GM18858 (cell line): ENCODE measurements around the gene EMID1.

Experiments
- ATAC-seq: cut with Tn5 transposase; IDR thresholded peaks from one replicate; pipeline ENCODE4 v1.9.1; 2021; ENCODE audit not compliant: unreplicated experiment

The EMID1 gene

DNA sequence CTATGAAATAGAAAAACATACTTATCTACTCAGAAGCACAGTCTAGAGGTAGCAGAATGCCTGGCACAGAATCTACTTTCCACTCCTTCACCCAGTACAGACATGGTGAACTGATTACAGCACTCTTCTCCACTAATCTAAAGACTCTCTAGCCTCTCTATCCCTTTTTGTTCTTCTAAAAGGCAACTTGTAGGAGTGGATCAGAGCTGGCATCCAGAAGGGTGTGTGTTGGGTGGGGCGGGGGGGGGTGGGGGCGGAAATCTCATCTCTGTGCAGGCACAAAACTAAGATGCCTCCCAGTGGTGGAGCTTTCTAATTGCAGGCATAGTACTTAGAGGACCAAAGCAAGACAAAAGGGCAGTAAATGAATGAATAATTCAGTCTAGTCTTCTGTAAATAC is 11.5 kb upstream of the EMID1 start:
- ATAC-seq = no peak

DNA sequence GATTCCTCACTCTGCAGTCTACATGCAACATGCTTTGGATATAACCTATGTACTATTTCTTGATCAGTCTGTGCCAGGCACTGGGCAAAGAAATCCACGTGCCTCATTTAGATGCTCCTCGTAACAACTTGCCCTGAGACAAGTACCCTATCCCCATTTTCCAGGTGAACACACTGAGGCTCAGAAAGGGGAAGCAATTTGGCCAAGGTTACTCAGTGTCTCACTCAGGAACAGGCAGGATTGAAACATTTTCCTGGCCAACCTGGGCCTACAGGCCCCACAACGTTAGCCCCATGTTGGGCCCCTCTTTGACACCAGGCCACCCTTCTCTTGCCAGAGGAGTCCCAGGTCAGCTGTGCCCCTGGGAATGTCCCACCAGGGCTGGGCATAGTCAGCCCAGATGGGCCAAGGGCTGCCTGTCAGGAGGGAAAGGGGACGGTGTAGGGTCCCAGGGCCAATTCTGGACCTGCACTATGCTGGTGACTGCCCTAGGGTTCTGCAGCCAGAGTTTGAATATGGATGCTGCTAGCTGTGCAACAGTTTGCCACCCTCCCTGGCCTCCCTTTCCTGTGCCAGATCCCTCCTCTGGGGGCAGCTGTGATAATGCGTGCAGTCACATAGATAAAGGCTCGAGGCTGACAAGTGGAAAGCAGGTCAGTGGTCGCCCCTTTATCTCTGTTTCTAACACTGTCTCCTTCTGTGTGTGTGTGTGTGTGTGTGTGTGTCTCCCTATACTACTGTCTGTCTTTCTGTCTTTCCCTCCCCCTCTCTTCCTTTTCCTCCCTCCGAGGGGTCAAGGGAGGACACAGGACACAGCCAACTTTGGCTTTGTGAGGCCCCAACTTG is 10.4 kb upstream of the EMID1 start:
- ATAC-seq = no peak

DNA sequence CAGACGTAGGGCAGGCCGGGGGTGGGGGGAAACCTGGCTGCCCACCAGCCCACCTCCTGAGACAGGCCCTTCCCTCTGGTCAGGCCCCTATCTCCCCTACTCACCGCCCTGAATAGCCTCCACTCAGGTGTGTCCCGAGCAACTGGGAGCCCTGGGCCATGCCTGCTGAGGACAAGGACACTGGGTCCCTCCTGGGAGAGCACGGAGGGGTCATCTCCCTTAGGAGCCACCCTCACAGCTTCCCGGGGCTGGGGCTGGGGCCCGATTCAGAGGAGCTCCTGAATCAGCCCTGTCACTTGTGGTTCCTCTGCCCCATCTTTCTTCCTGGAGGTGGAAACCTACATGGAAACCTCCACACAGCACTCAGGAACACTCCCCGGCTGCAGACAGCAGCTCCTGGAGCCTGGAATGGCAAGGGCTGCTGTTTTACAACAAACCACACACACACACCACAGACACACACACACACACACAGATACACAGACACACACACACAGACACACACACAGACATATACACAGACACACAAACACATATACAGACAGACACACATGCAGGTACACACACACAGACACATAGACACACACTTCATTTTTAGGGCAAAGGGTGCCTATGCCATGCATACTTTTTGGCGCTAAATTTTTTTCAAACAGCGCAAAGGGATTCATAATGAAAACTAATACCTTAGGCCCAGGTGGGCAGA is 9.6 kb upstream of the EMID1 start:
- no peak for ATAC-seq

DNA sequence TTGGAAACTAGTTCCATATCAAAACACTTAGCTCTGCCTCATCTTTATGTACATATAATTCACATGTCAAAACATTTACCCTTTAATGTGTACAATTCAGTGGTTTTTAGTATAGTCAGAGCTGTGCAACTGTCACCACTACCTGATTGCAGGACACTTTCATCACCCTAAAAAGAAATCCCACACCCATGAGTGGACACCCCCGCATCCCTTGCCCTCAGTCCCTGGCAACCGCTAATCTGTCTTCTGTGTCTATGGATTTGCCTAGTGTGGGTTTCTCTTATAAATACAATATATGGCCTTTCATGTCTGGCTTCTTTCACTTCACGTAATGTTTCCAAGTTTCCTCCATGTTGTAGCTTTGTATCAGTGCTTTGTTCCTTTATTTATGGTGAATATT is 8.6 kb upstream of the EMID1 start:
- ATAC-seq = no peak

DNA sequence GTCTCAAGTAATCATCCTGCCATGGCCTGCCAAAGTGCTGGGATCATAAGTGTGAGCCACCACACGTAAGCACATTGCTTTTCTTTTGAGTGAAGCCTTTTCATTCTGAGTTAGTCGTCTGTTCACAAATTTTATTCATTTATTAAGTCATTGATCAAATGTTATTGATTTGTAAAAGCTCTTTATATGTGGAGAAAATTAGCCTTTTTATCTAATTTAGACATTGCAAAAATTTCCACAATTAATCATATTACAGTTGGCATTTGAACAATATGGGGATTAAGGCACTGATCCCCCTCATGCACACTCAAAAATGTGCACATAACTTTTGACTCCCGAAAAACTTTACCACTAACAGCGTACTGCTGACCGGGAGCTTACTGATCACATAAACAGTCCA is 7.5 kb upstream of the EMID1 start:
- no peak for ATAC-seq

DNA sequence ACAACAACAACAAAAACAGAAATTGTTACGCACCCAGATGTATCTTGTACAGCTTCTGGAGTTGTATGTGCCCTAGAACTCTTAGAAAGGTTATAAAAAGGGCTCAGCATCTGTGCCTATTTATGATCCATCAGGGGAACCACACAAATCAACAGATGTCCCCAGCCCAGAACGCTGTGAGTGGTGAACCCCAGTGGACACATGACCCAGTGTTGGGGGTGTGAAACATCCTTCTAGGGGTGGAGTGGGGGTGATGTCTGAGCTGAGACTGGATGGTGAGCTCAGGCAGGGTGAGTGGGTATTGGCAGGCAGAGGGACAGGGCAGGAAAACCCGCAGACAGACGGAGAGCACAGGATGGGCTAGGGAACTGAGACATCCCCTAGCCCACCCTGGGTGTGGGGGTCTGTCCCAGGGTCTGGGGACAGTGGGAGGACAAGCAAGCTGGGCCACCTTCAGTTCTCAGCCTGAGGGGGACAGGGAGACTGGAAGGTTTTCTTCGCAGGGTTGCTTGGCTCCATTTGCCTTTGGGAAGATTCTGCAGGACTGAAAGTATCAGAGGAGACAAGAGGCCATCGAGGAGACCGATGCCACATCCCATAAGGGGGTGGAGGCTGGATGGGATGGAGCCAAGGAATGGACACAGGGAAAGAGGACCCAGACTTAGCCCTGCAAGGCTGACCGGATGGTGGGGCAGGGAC is 5.8 kb upstream of the EMID1 start:
- ATAC-seq = no peak

DNA sequence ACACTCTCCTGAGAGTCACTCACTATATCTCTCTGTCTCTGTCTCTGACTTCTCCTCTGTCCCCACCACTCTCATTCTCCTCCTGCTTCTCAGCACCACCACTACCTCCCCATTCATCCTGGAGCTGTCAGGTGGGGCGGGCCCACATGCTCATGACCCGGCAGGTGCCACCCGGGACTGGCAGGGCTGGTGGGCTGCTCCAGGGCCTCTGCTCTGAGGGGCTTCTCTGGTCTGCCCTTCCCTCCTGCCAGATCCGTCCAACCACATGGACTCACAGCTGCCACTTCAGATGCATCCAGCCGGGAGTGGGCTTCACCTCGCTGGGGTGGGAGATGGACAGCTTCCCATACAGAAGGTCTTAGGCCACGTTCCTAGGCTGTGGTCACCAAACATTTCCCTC is 4.8 kb upstream of the EMID1 start:
- ATAC-seq = no peak

DNA sequence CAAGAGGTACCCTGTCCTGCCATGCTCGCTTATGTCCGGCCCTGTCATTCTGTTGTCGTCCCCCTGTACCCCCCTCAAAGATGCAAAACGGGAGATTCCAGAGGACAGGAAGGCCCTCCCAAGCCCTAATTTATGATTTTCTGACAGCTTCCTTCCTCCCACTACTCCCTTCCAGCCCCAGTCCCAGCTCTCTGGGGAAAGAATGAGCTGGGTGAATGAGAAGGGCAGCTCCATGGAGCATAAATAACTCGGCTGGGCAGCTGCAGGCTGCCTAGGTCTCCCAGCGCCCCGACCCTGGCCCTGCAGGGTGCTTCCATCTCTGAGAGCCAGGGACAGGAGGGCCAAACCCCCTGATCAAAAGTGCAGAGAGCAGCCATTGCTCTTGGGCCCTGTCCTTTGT is 3.9 kb upstream of the EMID1 start:
- no peak for ATAC-seq

DNA sequence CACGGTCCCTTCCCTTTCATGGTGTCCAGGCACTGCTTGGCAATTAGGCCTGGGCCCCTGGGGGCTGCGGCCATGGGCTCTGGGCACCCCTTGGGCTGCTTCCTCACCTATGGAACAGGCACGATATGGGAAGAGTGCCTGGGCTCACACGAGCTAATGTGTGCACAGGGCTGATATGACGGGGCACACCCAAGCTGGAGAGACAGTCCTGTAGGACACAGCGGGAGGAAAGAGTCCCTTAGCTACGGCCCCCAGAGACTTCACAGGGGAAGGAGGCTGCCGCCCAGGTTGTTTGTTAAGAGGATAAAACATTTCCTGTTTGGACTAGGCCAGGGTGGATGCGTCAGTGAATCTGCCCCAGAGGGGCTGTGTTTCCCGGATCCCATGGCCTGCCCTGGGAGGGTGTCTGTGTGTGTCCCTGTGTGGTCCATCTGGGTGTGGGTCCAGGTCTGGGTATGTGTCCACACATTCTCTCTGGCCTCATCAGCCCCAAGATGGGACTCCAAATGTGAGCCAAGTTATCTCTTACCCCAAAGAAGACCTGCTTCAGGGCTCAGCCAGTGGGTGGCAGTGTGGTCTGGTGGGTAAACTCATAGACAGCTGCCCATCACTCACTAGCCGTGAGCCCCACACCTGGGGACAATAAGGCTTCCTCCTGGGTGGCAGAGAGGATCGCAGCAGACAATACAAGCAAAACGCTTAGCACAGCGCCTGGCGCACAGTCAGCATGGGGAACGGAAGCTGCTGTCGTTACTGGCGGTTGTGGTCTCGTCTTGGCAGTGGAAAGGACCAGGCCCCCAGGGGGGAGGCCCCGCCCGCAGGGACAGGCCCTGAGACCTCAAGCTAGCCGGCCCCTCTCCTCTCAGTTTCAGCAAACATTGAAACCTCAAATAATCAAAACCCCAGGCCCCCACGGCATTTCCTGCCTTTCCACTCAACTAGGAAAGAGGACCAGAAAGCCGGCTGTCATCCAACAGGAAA is 3.2 kb upstream of the EMID1 start:
- ATAC-seq = peak; percentile 55

DNA sequence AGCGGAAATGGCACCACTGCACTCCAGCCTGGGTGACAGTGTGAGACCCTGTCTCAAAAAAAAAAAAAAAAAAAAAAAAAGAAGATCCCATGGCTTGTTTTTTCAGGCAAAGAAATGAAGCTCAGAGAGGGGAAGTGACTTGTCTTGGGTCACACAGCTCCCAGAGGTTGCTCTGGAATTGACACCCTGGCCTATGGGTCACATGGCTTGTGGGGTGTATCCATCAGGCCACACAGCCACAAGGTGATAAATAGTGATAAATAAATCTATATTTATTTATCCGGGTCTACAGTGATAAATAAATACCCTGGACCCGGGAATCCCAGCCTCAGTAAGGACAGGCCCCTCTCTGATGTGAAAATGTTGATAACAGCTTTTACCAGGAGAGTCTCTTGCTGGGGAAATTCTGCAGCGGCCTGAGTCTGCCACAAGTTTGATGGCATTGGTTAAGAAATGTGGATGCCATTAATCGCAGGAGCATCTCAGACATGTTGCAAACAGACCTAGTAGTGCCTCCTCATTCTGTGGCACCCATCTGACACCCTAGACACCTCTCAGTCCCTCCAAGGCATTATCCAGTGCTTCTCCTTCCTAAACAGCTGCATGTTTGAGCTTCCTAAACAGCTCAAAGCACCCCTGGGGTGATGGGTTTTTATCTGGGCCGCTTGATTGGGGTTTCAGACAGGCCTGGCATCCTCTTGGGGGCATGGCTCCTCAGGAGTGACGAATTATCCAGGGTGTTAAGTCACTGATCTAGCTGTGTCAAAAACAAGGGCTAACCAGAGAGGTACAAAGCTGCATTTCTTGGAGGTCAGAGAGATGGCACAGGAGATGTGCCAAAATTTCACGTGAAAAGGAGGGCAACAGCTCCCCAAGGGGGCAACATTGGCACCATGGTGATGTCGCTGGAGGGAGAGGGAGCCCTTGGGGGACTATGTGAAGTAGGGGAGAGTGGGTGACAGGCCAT is 1.9 kb upstream of the EMID1 start:
- no peak for ATAC-seq

DNA sequence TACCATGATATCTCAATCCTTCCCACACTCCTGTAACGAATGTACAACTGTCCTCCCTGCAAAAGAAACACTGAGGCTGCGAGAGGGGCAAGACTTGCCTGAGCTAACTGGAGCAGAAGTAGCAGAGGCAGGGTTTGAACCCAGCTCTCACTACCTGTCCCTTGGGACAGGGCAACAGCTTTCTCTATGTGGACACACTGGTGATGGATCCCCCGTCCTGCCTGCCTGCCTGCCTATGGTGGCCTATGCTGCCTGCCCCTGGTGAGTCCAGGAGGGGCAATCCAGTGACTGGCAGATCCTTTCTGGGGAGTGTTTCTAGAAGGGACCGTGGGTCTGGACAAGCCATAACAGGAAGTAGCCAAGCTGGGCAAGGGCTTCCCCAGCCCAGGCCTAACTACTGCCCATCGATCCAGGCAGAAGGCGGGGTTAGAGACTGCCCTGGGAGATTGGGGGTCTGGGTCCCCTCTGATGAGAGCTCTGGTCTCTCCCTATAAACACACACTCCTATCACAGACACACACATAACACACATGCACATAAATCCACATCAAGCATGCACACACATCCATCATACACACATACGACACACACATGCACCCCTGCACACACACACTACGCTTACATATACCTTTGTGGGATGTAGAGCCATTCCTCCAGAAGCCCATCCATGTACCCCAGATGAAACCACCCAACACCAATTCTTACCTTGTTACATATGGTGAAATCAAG is 1.1 kb upstream of the EMID1 start:
- no peak for ATAC-seq

DNA sequence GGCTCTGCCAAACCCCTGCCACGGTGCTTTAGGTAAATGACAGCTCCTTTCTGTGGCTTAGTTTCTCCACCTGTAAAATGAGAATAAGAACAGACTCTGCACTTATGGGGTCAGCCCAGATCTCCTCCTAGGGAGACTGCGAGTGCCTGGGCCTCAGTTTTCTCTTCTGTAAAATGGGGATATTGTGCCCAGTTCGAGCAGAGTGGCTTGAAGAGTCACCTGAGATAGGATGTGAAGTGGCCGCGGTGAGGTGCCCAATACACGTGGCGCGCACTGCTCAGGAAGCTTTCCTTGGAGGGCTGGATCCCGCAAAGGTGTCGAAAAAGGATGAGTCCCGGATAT is 473 bp upstream of the EMID1 start:
- ATAC-seq = no peak

DNA sequence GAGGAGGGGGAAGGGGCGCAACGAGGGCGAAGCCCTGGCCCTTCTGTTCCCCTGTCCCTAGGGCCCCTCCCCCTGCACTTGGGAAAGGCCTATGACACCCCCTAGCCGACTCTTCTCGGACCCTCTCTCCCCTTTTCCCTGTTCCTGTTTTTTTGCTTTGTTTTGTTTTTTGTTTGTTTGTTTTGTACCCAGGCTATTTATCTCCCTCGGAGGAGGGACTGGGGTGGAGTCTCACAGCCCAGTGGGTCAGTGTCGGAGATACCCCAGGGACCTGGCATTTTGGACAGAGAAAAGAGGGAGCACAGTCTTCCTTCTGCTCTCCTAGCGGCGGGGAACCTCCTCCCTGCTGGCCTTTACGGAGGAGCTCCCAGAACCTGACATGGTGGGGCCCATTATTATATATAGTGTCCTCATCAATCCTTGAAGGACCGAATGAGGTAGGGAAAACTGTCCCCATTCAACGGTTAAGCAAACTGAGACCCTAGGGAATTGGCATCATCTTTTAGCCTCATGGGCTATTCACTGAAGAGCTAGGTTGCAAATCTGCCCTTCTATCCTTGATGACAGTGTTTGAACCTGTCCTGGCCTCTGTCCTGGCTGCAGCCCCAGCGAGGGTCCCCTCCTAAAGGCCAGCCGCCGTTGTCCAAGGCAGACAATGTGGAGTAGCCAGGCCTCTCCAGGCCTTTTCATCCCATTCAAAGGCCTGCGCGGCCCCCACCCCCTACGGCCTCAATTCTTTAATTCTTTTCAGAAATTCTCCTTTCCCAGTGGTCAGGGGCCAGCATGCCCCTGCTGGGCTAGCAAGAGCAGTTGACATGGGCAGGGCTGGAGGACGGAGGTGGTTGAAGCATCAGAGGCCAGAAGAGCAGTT is 911 bp downstream of the EMID1 start:
- no peak for ATAC-seq

DNA sequence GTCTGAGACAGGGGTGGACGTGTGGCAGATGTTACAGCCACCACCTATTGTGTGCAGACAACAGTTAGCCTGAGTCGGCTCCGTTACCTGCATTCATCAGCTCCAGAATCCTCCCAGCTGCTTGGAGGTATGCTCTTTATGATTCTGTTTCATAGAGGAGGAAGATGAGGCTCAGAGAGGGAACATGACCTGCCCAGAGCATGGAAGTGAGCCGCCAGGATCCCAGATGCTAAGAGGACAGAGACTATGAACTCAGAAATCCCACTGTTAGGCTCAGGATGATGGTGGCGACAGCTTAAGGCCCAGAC is 1.5 kb downstream of the EMID1 start:
- ATAC-seq = no peak

DNA sequence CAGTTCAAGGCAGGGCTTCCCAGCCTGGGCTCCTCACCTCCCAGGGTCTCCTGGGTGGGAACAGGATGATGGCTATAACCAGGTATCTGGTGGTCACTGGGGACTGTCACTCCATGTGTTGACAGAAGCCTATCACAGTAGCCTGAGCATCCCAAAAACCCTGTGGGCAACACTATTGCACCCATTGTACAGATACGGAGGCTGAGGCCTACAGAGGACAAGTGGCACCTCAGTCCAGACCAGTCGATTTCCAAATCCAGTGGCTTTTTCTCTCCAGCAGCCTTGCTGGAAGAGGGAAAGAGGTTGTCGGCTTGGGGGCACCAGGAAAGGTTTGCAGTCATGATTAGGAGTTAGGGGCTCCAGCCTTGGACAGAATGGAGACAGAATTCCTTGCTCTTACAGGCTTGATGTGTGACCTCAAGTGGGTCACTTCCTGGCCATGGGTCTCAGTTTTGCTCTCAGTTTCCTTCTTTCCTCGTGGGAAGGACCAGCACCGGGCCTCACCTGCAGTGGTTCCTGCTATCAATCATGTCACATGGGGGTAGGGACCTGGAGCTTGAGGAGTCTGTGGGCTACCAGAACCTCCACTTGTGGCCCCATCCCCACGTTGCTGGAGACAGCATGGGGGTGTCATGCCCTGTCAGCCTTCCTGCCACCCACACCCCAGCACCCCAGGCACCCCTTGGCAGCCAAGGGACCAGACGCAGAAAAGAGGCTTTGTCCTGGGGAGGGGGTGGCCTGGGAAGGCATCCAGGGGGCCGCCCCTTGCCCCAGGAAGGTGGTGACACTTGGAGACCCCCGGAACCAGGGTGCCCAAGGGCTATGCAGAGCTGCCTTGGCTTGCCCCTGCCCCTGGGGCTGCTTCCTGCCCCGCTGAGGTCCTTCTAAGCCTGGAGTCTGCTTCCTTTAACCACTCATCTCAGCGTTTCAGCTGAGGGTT is 2.1 kb downstream of the EMID1 start:
- ATAC-seq = no peak

DNA sequence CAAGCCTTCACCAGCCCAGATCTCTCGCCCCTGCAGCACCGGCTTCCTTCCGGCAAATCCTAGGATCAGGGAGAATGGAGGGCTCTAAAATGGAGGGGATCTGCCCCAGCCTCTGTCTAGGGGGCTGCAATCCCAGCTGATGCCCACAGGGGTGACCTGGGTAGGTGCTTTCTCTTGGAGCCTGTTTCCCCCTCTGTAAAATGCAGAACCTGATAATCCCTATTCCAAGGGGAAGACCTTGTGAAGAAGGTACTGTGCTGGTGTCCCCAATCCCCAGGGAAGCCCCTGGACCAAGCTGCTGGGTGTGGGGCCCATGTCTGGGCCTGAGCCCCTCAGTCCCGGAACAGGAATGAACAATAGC is 2.8 kb downstream of the EMID1 start:
- no peak for ATAC-seq

DNA sequence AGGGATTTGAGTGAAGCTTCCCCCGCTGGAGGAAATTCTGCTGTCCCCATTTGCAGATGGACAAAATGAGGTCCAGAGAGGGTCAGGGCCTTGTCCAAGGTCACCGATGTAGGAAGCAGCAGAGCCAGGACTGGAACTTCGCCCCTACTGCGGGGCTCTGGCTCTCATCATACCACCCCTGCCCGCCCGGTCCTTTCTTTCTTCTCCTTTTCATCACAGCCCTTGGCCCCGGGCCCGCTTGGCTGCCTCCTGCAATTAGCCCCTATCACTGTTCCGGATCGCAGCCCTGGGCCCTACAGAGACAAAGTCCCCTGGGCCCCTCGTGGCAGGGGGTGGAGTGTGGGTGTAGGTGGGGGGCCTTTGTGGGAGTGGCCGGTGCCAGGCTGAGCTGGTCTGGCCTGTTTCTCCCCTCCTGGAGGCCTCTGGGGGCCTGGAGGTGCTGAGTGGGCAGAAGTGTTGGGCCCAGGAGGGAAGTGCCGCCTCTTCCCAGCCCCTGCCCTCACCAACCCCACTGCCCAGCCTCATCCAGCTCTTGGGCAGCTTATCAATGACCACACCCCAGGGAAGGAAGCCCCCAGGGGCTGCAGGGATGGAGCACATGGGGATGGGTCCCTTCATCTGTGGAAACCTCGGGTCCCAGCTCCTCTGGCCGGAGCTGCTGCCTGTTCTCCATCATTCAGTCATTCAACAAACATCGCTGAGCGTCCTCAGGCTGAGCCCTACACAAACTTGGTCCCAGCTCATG is 3.4 kb downstream of the EMID1 start:
- no peak for ATAC-seq
